SK-N-SH (cell line): ENCODE results near the gene HOXA4. TPM values are rescaled to one million over a fixed set of nuclear protein-coding genes. Genes with fewer than 3 reads are reported as not detected.

Source experiments
- CTCF ChIA-PET: fragments of 300-600, 350-600 bp; formaldehyde crosslinking; extraction: SDS; loops from one replicate; lab custom pipeline; 2021; lab: Yijun Ruan, JAX
- POLR2A ChIA-PET: fragments of 350-600 bp; sonication (Branson Sonifier 250); formaldehyde crosslinking; extraction: SDS; loops from one replicate; lab custom pipeline; 2020; ENCODE audit warnings: antibody characterized with exemption, inconsistent platforms; lab: Yijun Ruan, JAX
- DNase-seq: peaks from one replicate; pipeline ENCODE4 v3.0.0; 2012
- H2AFZ ChIP-seq: fragments of 200-600 bp; sonication (generic); 2 replicates; pipeline ENCODE4 v1.8.1; 2016; ENCODE audit warnings: antibody characterized with exemption, mild to moderate bottlenecking, low read depth
- H3F3A ChIP-seq: fragments of 200-600 bp; sonication (generic); replicated peaks from 2 replicates; pipeline ENCODE3; 2016; ENCODE audit warnings: antibody characterized with exemption, mild to moderate bottlenecking; ENCODE audit not compliant: insufficient read depth
- H3K27ac ChIP-seq, 2 experiments: fragments of 200-500 bp in 1 of 2; fragments of 200-600 bp in 1 of 2; sonication (Bioruptor generic) in 1 of 2; sonication (generic), shearing (Covaris generic) in 1 of 2; 2 replicates each; pipeline versions ENCODE4 v1.5.1 to v1.6.1; 2014 to 2016; ENCODE audit warnings: low read depth in 2 of 2, inconsistent platforms in 1 of 2, low read length in 1 of 2, mild to moderate bottlenecking in 1 of 2, mixed read lengths in 1 of 2
- H3K27me3 ChIP-seq: fragments of 200-600 bp; sonication (generic), shearing (Covaris generic); 2 replicates; pipeline ENCODE4 v1.6.1; 2016; ENCODE audit warnings: mixed run types; ENCODE audit not compliant: insufficient read depth
- H3K36me3 ChIP-seq, 2 experiments: fragments of 200-500 bp in 1 of 2; fragments of 200-600 bp in 1 of 2; sonication (Bioruptor generic) in 1 of 2; sonication (generic) in 1 of 2; replicated peaks in 1 of 2; 2 replicates each; pipeline versions ENCODE3 to v1.5.1; 2014 to 2016; ENCODE audit warnings: low read length in 1 of 2, mild to moderate bottlenecking in 1 of 2; ENCODE audit not compliant: insufficient read depth in 2 of 2, control insufficient read depth in 1 of 2
- H3K4me1 ChIP-seq, 2 experiments: fragments of 200-500 bp in 1 of 2; fragments of 200-600 bp in 1 of 2; sonication (Bioruptor generic) in 1 of 2; sonication (generic), shearing (Covaris generic) in 1 of 2; 2 replicates each; pipeline versions ENCODE4 v1.5.1 to v1.6.1; 2014 to 2016; ENCODE audit warnings: low read depth in 1 of 2, low read length in 1 of 2, mixed run types in 1 of 2; ENCODE audit not compliant: insufficient read depth in 2 of 2, control insufficient read depth in 1 of 2
- H3K4me2 ChIP-seq: fragments of 200-600 bp; sonication (generic), shearing (Covaris generic); 2 replicates; pipeline ENCODE4 v1.6.1; 2017; ENCODE audit warnings: mixed run types
- H3K4me3 ChIP-seq, 2 experiments: fragments of 200-500 bp in 1 of 2; fragments of 200-600 bp in 1 of 2; sonication (Bioruptor generic) in 1 of 2; sonication (generic), shearing (Covaris generic) in 1 of 2; 2 replicates each; pipeline versions ENCODE4 v1.5.1 to v1.8.1; 2014 to 2016; ENCODE audit warnings: low read depth in 2 of 2, inconsistent platforms in 1 of 2, low read length in 1 of 2, mild to moderate bottlenecking in 1 of 2, mixed read lengths in 1 of 2, moderate library complexity in 1 of 2
- H3K79me2 ChIP-seq: fragments of 200-600 bp; sonication (generic); 2 replicates; pipeline ENCODE4 v1.8.1; 2017; ENCODE audit warnings: mild to moderate bottlenecking; ENCODE audit not compliant: insufficient read depth
- H3K9ac ChIP-seq: fragments of 200-600 bp; sonication (generic); 2 replicates; pipeline ENCODE4 v1.6.1; 2017; ENCODE audit warnings: mixed run types
- H3K9me2 ChIP-seq: fragments of 200-600 bp; sonication (generic); 2 replicates; pipeline ENCODE4 v1.6.1; 2017; ENCODE audit warnings: mixed run types
- H3K9me3 ChIP-seq: fragments of 200-600 bp; sonication (generic); 2 replicates; pipeline ENCODE4 v1.6.1; 2017; ENCODE audit warnings: mixed run types, mild to moderate bottlenecking, moderate library complexity
- H4K20me1 ChIP-seq: fragments of 200-600 bp; sonication (generic); 2 replicates; pipeline ENCODE4 v1.6.1; 2017; ENCODE audit warnings: mild to moderate bottlenecking, mixed run types; ENCODE audit not compliant: insufficient read depth
- ELF1 ChIP-seq: IDR thresholded peaks from 2 replicates; pipeline ENCODE4 v1.4.0; 2012
- EP300 ChIP-seq, 2 experiments: IDR thresholded peaks; 2 replicates each; pipeline versions ENCODE4 v1.4.0 to v1.6.1; 2012; ENCODE audit warnings: borderline replicate concordance in 1 of 2, low read depth in 1 of 2, low read length in 1 of 2
- EZH2phosphoT487 ChIP-seq: fragments of 200-600 bp; sonication (generic); IDR thresholded peaks from 2 replicates; pipeline ENCODE4 v1.6.1; 2017; ENCODE audit warnings: low read depth, mixed run types, mild to moderate bottlenecking, antibody characterized with exemption, moderate library complexity, borderline replicate concordance
- FOXJ3 ChIP-seq: sonication (generic); formaldehyde crosslinking; IDR thresholded peaks from 2 replicates; pipeline ENCODE4 v1.5.1; 2020; ENCODE audit warnings: mild to moderate bottlenecking, missing genetic modification reagents
- FOXM1 ChIP-seq: IDR thresholded peaks from 2 replicates; pipeline ENCODE4 v1.4.0; 2012; ENCODE audit warnings: low read depth, mild to moderate bottlenecking
- GABPA ChIP-seq: IDR thresholded peaks from 2 replicates; pipeline ENCODE4 v1.4.0; 2012; ENCODE audit warnings: low read depth, mild to moderate bottlenecking
- GATA2 ChIP-seq: sonication (generic); formaldehyde crosslinking; IDR thresholded peaks from 2 replicates; pipeline ENCODE4 v1.5.0; 2020; ENCODE audit warnings: mild to moderate bottlenecking, missing genetic modification reagents
- JUND ChIP-seq: IDR thresholded peaks from 2 replicates; pipeline ENCODE4 v1.4.0; 2012
- MEF2A ChIP-seq: IDR thresholded peaks from 2 replicates; pipeline ENCODE4 v1.4.0; 2012; ENCODE audit warnings: low read depth, borderline replicate concordance
- MXI1 ChIP-seq: IDR thresholded peaks from 2 replicates; pipeline ENCODE4 v1.6.1; 2012; ENCODE audit warnings: mild to moderate bottlenecking, low read depth, low read length, improper control_type of control experiment
- NFIC ChIP-seq: IDR thresholded peaks from 2 replicates; pipeline ENCODE4 v1.4.0; 2012; ENCODE audit warnings: borderline replicate concordance
- POLR2AphosphoS5 ChIP-seq: IDR thresholded peaks from 2 replicates; pipeline ENCODE4 v1.6.1; 2012; ENCODE audit warnings: low read depth, low read length
- RAD21 ChIP-seq: IDR thresholded peaks from 2 replicates; pipeline ENCODE4 v1.6.1; 2012; ENCODE audit warnings: mild to moderate bottlenecking, low read length
- RCOR1 ChIP-seq: fragments of 150-350 bp; IDR thresholded peaks from 2 replicates; pipeline ENCODE4 v1.6.1; 2017; ENCODE audit warnings: antibody characterized with exemption, low read length
- RFX5 ChIP-seq: IDR thresholded peaks from 2 replicates; pipeline ENCODE4 v1.6.1; 2012; ENCODE audit warnings: mild to moderate bottlenecking, improper control_type of control experiment, low read length
- RXRA ChIP-seq: IDR thresholded peaks from 2 replicates; pipeline ENCODE4 v1.4.0; 2012; ENCODE audit warnings: low read depth, mild to moderate bottlenecking, borderline replicate concordance
- TAF1 ChIP-seq: IDR thresholded peaks from 2 replicates; pipeline ENCODE4 v1.6.1; 2012; ENCODE audit warnings: low read depth, mild to moderate bottlenecking, low read length, moderate library complexity, borderline replicate concordance
- TCF12 ChIP-seq: IDR thresholded peaks from 2 replicates; pipeline ENCODE4 v1.4.0; 2012
- TEAD4 ChIP-seq: IDR thresholded peaks from 2 replicates; pipeline ENCODE4 v1.4.0; 2012; ENCODE audit warnings: mild to moderate bottlenecking, borderline replicate concordance; ENCODE audit not compliant: insufficient read depth
- YY1 ChIP-seq: IDR thresholded peaks from 2 replicates; pipeline ENCODE4 v1.4.0; 2012; ENCODE audit warnings: low read depth, mild to moderate bottlenecking
- WGBS: methylation state at CpG from one replicate; pipeline ENCODE4 v1.1.6; 2017; ENCODE audit warnings: low lambda C conversion rate; 5-methylcytosine and 5-hydroxymethylcytosine counted together
- polyA plus RNA-seq, 3 experiments: library from polyadenylated mRNA; depleted of rRNA; stranded (reverse); fragments of >200 nt; gene quantifications; 2 replicates each; pipeline ENCODE4 v1.2.3, GENCODE V29; 2012
- TF ChIP-seq, protein P1 (sequence below): IDR thresholded peaks from 2 replicates; pipeline ENCODE4; 2012
- TF ChIP-seq, protein P2 (sequence below): fragments of 150-350 bp; IDR thresholded peaks from 2 replicates; pipeline ENCODE4 v1.6.1; 2016; ENCODE audit warnings: mild to moderate bottlenecking, low read depth, low read length
- TF ChIP-seq, protein P3 (sequence below): IDR thresholded peaks from 2 replicates; pipeline ENCODE4 v1.4.0; 2012; ENCODE audit warnings: low read depth
- TF ChIP-seq, protein P4 (sequence below): fragments of 150-350 bp; IDR thresholded peaks from 2 replicates; pipeline ENCODE4 v1.6.1; 2017; ENCODE audit warnings: antibody characterized with exemption, low read length, low read depth, borderline replicate concordance

HOXA4 gene
- polyA plus RNA-seq, 1 of the 3 experiments (the other 2 are of a cell fraction): not detected

DNA sequence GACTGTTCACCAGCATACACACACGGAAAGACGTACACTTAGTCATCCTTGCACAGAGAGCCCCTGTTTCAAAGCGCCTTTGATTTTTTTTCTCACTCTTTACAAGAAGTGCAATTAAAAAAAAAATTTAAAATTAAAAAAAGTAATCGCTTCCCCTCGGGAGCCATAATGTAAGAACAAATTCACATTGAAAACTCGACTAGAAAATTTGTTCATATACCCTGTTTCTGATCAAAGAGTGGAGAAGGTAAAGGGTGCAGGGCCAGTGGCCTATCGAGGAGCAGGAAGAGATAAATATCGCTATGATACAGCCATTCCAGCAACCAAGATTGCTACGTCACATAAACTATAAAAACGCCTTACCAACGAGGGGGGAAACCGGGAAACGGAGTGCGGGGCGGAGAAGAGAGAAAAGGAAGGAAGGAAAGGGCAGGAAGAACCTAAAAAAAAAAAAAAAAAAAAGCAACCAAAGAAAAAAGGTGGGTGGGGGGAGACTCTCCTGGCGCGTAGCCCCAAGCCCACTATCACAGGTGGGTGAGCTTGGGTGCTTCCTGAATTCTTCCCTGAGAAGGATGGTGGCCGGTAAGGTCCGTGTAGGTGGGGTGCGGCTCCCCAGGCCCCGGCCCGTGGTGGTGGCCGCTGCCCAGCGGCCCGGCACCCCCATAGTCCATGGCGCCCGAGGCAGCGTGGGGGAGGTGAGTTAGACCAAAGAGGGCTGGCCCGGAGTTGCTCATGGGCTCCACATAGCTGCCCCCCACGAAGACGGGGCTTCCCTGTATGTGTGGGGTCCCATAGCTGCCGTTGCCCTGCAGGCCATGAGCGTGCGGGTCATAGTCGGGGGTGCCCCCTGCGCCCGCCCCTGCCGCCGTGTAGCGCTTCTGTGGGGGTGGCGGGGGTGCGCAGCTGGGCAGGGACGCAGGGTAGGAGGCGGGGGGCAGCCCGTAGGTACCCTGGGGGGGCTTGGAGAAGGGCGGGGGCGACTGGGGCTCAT lies 22.9 kb downstream of the HOXA4 start:
- H3K36me3 ChIP-seq: no peaks in the 10 kb centered on the region
- no peaks in the 10 kb centered on the region for H4K20me1 ChIP-seq
- WGBS: 14% methylated on average over 28 of the region's 47 CpGs
- CTCF ChIA-PET: interaction anchor here (2.0 kb wide), 1 partner anchor 9 kb away, joined by 6 read pairs; no protein-coding TSS in a partner anchor
- no peak overlapping the region for H3K9ac ChIP-seq
- H2AFZ ChIP-seq: no peak overlapping the region
- H3F3A ChIP-seq: peaks cover 5% of the 10 kb centered on the region
- H3K27ac ChIP-seq: no peak overlapping the region
- H3K9me3 ChIP-seq: no peaks in the 10 kb centered on the region
- H3K4me1 ChIP-seq: no peaks in the 10 kb centered on the region; a peak in 1 of 4 replicates
- no peak overlapping the region for H3K4me3 ChIP-seq
- no peak for DNase-seq
- no peaks in the 10 kb centered on the region for H3K9me2 ChIP-seq
- no peak overlapping the region for H3K4me2 ChIP-seq
- H3K27me3 ChIP-seq: peaks cover 99% of the 10 kb centered on the region
- TF ChIP-seq, protein P1, sequence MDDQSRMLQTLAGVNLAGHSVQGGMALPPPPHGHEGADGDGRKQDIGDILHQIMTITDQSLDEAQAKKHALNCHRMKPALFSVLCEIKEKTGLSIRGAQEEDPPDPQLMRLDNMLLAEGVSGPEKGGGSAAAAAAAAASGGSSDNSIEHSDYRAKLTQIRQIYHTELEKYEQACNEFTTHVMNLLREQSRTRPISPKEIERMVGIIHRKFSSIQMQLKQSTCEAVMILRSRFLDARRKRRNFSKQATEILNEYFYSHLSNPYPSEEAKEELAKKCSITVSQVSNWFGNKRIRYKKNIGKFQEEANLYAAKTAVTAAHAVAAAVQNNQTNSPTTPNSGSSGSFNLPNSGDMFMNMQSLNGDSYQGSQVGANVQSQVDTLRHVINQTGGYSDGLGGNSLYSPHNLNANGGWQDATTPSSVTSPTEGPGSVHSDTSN: no peak
- TF ChIP-seq EP300 (IDR thresholded peaks at IDR 0.05; ENCODE audit: borderline replicate concordance in 1 of 2, low read depth in 1 of 2, low read length in 1 of 2) (no peak), TAF1 (no peak), GATA2 (CRISPR knock-in tag) (no peak), RXRA (no peak), MEF2A (no peak), GABPA (no peak), TCF12 (no peak)
- TF ChIP-seq, protein P2, sequence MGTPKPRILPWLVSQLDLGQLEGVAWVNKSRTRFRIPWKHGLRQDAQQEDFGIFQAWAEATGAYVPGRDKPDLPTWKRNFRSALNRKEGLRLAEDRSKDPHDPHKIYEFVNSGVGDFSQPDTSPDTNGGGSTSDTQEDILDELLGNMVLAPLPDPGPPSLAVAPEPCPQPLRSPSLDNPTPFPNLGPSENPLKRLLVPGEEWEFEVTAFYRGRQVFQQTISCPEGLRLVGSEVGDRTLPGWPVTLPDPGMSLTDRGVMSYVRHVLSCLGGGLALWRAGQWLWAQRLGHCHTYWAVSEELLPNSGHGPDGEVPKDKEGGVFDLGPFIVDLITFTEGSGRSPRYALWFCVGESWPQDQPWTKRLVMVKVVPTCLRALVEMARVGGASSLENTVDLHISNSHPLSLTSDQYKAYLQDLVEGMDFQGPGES: no peak
- TF ChIP-seq, protein P3, sequence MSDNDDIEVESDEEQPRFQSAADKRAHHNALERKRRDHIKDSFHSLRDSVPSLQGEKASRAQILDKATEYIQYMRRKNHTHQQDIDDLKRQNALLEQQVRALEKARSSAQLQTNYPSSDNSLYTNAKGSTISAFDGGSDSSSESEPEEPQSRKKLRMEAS: no peak
- POLR2A ChIA-PET: no interaction called here
- H3K79me2 ChIP-seq: no peaks in the 10 kb centered on the region

DNA sequence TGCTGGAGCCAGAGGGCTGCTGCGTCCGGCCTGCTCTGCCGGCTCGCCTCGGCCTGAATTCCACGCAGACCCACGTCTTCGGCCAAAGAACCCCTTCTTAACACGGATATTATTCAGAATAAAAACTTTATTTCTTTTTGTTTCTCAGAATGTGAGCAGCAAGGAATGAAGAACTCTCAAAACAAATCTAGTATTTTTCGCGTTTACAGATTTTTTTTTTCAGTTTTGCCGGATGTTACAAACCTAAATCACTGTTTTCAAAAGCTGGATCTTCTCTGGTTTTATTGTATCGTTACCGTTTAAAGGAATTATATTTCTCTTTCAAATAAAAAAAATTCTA lies 23.7 kb downstream of the HOXA4 start:
- Histone ChIP-seq H3K79me2 (no peaks in the 10 kb centered on the region), H4K20me1 (no peaks in the 10 kb centered on the region), H3K36me3 (no peaks in the 10 kb centered on the region), H3K4me1 (no peaks in the 10 kb centered on the region; a peak in 1 of 4 replicates), H2AFZ (no peak overlapping the region), H3F3A (peaks cover 2% of the 10 kb centered on the region), H3K4me2 (peak overlapping the region; percentile 21; the same call in 1 of the 2 replicates), H3K27ac (no peak overlapping the region), H3K9ac (no peak overlapping the region), H3K27me3 (peaks cover 100% of the 10 kb centered on the region), H3K9me3 (no peaks in the 10 kb centered on the region), H3K4me3 (no peak overlapping the region), H3K9me2 (no peaks in the 10 kb centered on the region)
- CTCF ChIA-PET: interaction anchor here (2.0 kb wide), 1 partner anchor 10 kb away, joined by 6 read pairs; no protein-coding TSS in a partner anchor
- POLR2A ChIA-PET: no interaction called here
- 14% methylated on average over 14 of the region's 14 CpGs for whole genome bisulfite sequencing
- no peak for TF ChIP-seq RAD21
- no peak for TF ChIP-seq JUND
- TF ChIP-seq, protein P4, sequence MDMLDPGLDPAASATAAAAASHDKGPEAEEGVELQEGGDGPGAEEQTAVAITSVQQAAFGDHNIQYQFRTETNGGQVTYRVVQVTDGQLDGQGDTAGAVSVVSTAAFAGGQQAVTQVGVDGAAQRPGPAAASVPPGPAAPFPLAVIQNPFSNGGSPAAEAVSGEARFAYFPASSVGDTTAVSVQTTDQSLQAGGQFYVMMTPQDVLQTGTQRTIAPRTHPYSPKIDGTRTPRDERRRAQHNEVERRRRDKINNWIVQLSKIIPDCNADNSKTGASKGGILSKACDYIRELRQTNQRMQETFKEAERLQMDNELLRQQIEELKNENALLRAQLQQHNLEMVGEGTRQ: no peak
- TF ChIP-seq, protein P3: no peak
- no peak for TF ChIP-seq MEF2A
- TF ChIP-seq RCOR1: no peak
- TF ChIP-seq ELF1: no peak
- no peak for TF ChIP-seq EP300 (IDR thresholded peaks at IDR 0.05; ENCODE audit: borderline replicate concordance in 1 of 2, low read depth in 1 of 2, low read length in 1 of 2)
- no peak for TF ChIP-seq GATA2 (CRISPR knock-in tag)
- TF ChIP-seq POLR2AphosphoS5: no peak
- TF ChIP-seq TEAD4: no peak
- TF ChIP-seq MXI1: no peak
- TF ChIP-seq FOXM1: no peak
- no peak for TF ChIP-seq YY1
- no peak for TF ChIP-seq FOXJ3 (CRISPR knock-in tag)
- no peak for TF ChIP-seq RFX5
- TF ChIP-seq EZH2phosphoT487: no peak
- TF ChIP-seq NFIC: no peak
- no peak for DNase-seq
